H1 (cell line): ENCODE data around the gene WASF1. TPM values are rescaled to one million over a fixed set of nuclear protein-coding genes. Genes with fewer than 3 reads are reported as not detected.

Experiments used
- CTCF ChIA-PET: fragments of 300-600 bp; sonication (Branson Sonifier 250); formaldehyde crosslinking; loops from one replicate; lab custom pipeline; 2021; ENCODE audit not compliant: partially characterized antibody; lab: Charles Lee
- POLR2A ChIA-PET: fragments of 300-600 bp; sonication (Branson Sonifier 250); formaldehyde crosslinking; loops from one replicate; lab custom pipeline; 2021; ENCODE audit warnings: inconsistent platforms; ENCODE audit not compliant: partially characterized antibody; lab: Charles Lee
- DNase-seq, 2 experiments: peaks; one replicate each; pipeline versions ENCODE4 v3.0.0 to v3.0.0-alpha.2; 2010 to 2022; ENCODE audit warnings: low spot score in 2 of 2, low read depth in 1 of 2, mixed read lengths in 1 of 2
- FAIRE-seq: peaks from 2 replicates; lab custom pipeline; 2011; peaks lifted over from hg19 to GRCh38; lab: Jason Lieb, UNC
- H2AFZ ChIP-seq: 2 replicates; pipeline ENCODE4 v1.8.1; 2012; ENCODE audit warnings: low read length, inconsistent platforms
- H2AK5ac ChIP-seq: 2 replicates; pipeline ENCODE4 v1.6.1; 2013; ENCODE audit warnings: low read depth, low read length
- H2BK120ac ChIP-seq: replicated peaks from 2 replicates; pipeline ENCODE3; 2013; ENCODE audit warnings: low read depth, low read length, inconsistent platforms
- H2BK12ac ChIP-seq: 2 replicates; pipeline ENCODE4 v1.6.1; 2013; ENCODE audit warnings: low read depth, low read length
- H2BK15ac ChIP-seq: 2 replicates; pipeline ENCODE4 v1.6.1; 2013; ENCODE audit warnings: low read length
- H2BK20ac ChIP-seq: 2 replicates; pipeline ENCODE4 v1.6.1; 2013; ENCODE audit warnings: low read length
- H2BK5ac ChIP-seq: 2 replicates; pipeline ENCODE4 v1.6.1; 2013; ENCODE audit warnings: low read depth, low read length
- H3K14ac ChIP-seq: 2 replicates; pipeline ENCODE4 v1.6.1; 2013; ENCODE audit warnings: inconsistent platforms; ENCODE audit not compliant: insufficient read length
- H3K18ac ChIP-seq: 2 replicates; pipeline ENCODE4 v1.6.1; 2013; ENCODE audit warnings: low read length; ENCODE audit errors: extremely low read depth
- H3K23ac ChIP-seq: 2 replicates; pipeline ENCODE4 v1.6.1; 2013; ENCODE audit warnings: inconsistent platforms; ENCODE audit not compliant: insufficient read length
- H3K23me2 ChIP-seq: 2 replicates; pipeline ENCODE4 v1.6.1; 2013; ENCODE audit warnings: low read depth, low read length
- H3K27ac ChIP-seq: 2 replicates; pipeline ENCODE4 v1.6.1; 2011; ENCODE audit warnings: low read depth, low read length, inconsistent platforms
- H3K27me3 ChIP-seq, 4 experiments: replicated peaks in 1 of 4; 1 replicate in 1 of 4; 2 replicates in 3 of 4; pipeline versions ENCODE4 v1.6.1 to v1.8.1; 2011 to 2013; ENCODE audit warnings: low read length in 3 of 4, mild to moderate bottlenecking in 3 of 4, inconsistent platforms in 2 of 4, mixed read lengths in 2 of 4, moderate library complexity in 1 of 4; ENCODE audit not compliant: control insufficient read depth in 3 of 4, insufficient read depth in 3 of 4; ENCODE audit errors: extremely low read depth in 1 of 4
- H3K36me3 ChIP-seq, 4 experiments: 2 replicates each; pipeline versions ENCODE4 v1.6.1 to v1.8.1; 2011 to 2013; ENCODE audit warnings: mild to moderate bottlenecking in 4 of 4, low read length in 3 of 4, moderate library complexity in 2 of 4, control low read depth in 1 of 4, inconsistent platforms in 1 of 4; ENCODE audit not compliant: insufficient read depth in 4 of 4, control insufficient read depth in 2 of 4
- H3K4ac ChIP-seq: replicated peaks from 2 replicates; pipeline ENCODE3; 2013; ENCODE audit warnings: low read length, low read depth, mixed read lengths, inconsistent platforms; ENCODE audit not compliant: insufficient read length
- H3K4me1 ChIP-seq, 4 experiments: replicated peaks in 1 of 4; 1 replicate in 1 of 4; 2 replicates in 3 of 4; pipeline versions ENCODE4 v1.6.1 to v1.8.1; 2011 to 2013; ENCODE audit warnings: low read length in 3 of 4, inconsistent platforms in 2 of 4, mixed read lengths in 1 of 4; ENCODE audit not compliant: insufficient read depth in 4 of 4, control insufficient read depth in 3 of 4
- H3K4me2 ChIP-seq, 2 experiments: 2 replicates each; pipeline versions ENCODE4 v1.6.1 to v1.8.1; 2011 to 2013; ENCODE audit warnings: low read depth in 2 of 2, low read length in 2 of 2, control low read depth in 1 of 2, inconsistent platforms in 1 of 2, mild to moderate bottlenecking in 1 of 2; ENCODE audit not compliant: insufficient read depth in 1 of 2
- H3K4me3 ChIP-seq, 4 experiments: fragments of 200-600, 300-600 bp in 1 of 4; sonication (generic), shearing (Covaris generic), sonication (Bioruptor Twin) in 1 of 4; 2 replicates each; pipeline versions ENCODE4 v1.5.1 to v1.8.1; 2011 to 2016; ENCODE audit warnings: low read length in 4 of 4, low read depth in 3 of 4, control low read depth in 2 of 4, inconsistent platforms in 2 of 4, mild to moderate bottlenecking in 2 of 4, mixed read lengths in 1 of 4, moderate library complexity in 1 of 4; ENCODE audit not compliant: insufficient read depth in 2 of 4; ENCODE audit errors: extremely low read depth in 1 of 4
- H3K56ac ChIP-seq: replicated peaks from 2 replicates; pipeline ENCODE3; 2013; ENCODE audit warnings: low read depth, mild to moderate bottlenecking, mixed read lengths, low read length, inconsistent platforms; ENCODE audit not compliant: insufficient read length
- H3K79me1 ChIP-seq: 2 replicates; pipeline ENCODE4 v1.6.1; 2013; ENCODE audit warnings: low read depth, low read length, control low read depth
- H3K79me2 ChIP-seq, 2 experiments: 2 replicates each; pipeline versions ENCODE4 v1.6.1 to v1.8.1; 2012 to 2013; ENCODE audit warnings: low read length in 2 of 2, mild to moderate bottlenecking in 2 of 2, inconsistent platforms in 1 of 2; ENCODE audit not compliant: insufficient read depth in 2 of 2, control insufficient read depth in 1 of 2
- H3K9ac ChIP-seq, 4 experiments: replicated peaks in 1 of 4; 1 replicate in 1 of 4; 2 replicates in 3 of 4; pipeline versions ENCODE4 v1.6.1 to v1.8.1; 2011 to 2013; ENCODE audit warnings: low read depth in 3 of 4, low read length in 3 of 4, control low read depth in 2 of 4, mild to moderate bottlenecking in 2 of 4, moderate library complexity in 2 of 4, inconsistent platforms in 1 of 4; ENCODE audit errors: extremely low read depth in 1 of 4
- H3K9me3 ChIP-seq, 2 experiments: 2 replicates each; pipeline versions ENCODE4 v1.6.1 to v1.8.1; 2012 to 2013; ENCODE audit warnings: mild to moderate bottlenecking in 2 of 2, moderate library complexity in 2 of 2, control low read depth in 1 of 2, inconsistent platforms in 1 of 2, low read depth in 1 of 2, low read length in 1 of 2, mixed read lengths in 1 of 2; ENCODE audit not compliant: insufficient read depth in 2 of 2
- H4K20me1 ChIP-seq, 2 experiments: replicated peaks in 1 of 2; 2 replicates each; pipeline versions ENCODE3 to v1.8.1; 2011 to 2013; ENCODE audit warnings: inconsistent platforms in 2 of 2, low read length in 2 of 2, mild to moderate bottlenecking in 1 of 2; ENCODE audit not compliant: insufficient read depth in 2 of 2, control insufficient read depth in 1 of 2
- H4K5ac ChIP-seq: 2 replicates; pipeline ENCODE4 v1.6.1; 2013; ENCODE audit warnings: low read length, low read depth, mixed read lengths, inconsistent platforms; ENCODE audit not compliant: insufficient read length
- H4K8ac ChIP-seq: 2 replicates; pipeline ENCODE4 v1.8.0; 2013; ENCODE audit warnings: mild to moderate bottlenecking, moderate library complexity, low read length, inconsistent platforms; ENCODE audit not compliant: insufficient read depth; ENCODE audit errors: extremely low read depth
- H4K91ac ChIP-seq: replicated peaks from 2 replicates; pipeline ENCODE3; 2013; ENCODE audit warnings: low read length, mixed read lengths, inconsistent platforms; ENCODE audit not compliant: insufficient read length
- GABPA ChIP-seq: IDR thresholded peaks from 2 replicates; pipeline ENCODE4 v1.6.1; 2011; ENCODE audit warnings: mild to moderate bottlenecking, low read length, moderate library complexity, borderline replicate concordance; ENCODE audit not compliant: insufficient read depth
- WGBS, 2 experiments: shearing (Covaris generic) in 1 of 2; methylation state at CpG; one replicate each; pipeline versions ENCODE4 v1.1.6 to v1.1.7; 2013 to 2015; ENCODE audit warnings: low lambda C conversion rate in 2 of 2, mixed read lengths in 2 of 2, inconsistent platforms in 1 of 2, low coverage in 1 of 2, missing lambda C conversion rate in 1 of 2; ENCODE audit not compliant: insufficient replicate concordance in 2 of 2, insufficient coverage in 1 of 2, insufficient read length in 1 of 2; ENCODE audit errors: extremely low coverage in 1 of 2, missing lambda C conversion rate in 1 of 2; 5-methylcytosine and 5-hydroxymethylcytosine counted together
- polyA plus RNA-seq, 7 experiments: library from polyadenylated mRNA; depleted of rRNA in 3 of 7; stranded (reverse) in 5 of 7; unstranded in 2 of 7; fragments of >200 nt in 5 of 7; fragments of 200-250 nt in 2 of 7; gene quantifications; 1 replicate in 5 of 7; 2 replicates in 1 of 7; 4 replicates in 1 of 7; pipeline versions ENCODE4 v1.2.1 to v1.2.3, GENCODE V29; 2011 to 2013; ENCODE audit warnings: missing spikeins in 2 of 7, mixed read lengths in 2 of 7
- total RNA-seq: library from RNA; stranded (reverse); fragmentation: NEBNext Ultra II Directional; extraction: Animal tissue kit (Norgen Biotek cat#: 25700); gene quantifications from 2 replicates; pipeline ENCODE4 v1.2.1, GENCODE V29; 2021

WASF1 gene
- total and polyA plus RNA-seq, 2 of the 8 experiments (the other 6 are each of a cell fraction or from before 2014, with no cell fraction given), result 37.6 to 39.9 TPM

DNA sequence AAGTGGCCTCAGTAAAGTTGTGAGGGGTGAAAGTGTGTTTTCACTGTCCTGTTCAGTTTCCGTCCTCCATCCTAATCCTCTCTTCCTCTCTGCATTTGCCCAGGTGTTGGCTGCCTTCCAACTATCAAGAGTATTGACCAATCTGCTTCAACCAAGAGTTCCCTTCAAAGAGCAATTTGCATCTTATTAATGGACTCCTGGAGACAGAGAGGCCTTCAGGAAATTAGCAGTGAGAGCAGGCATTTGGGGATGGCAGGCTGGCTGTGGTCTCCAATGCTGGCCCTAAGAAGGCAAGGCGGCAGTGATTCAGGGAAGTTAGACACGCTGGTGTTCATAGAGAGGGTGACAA, 124.1 kb downstream of the WASF1 start:
- no peak for FAIRE-seq
- peak overlapping the region; percentile 91 for H2AFZ ChIP-seq
- H2BK15ac ChIP-seq, result no peak overlapping the region
- no peak overlapping the region for H2BK12ac ChIP-seq
- TF ChIP-seq GABPA, result no peak
- TF ChIP-seq, all 59 proteins: peak for 0
- no peak overlapping the region for H4K8ac ChIP-seq
- H2BK5ac ChIP-seq, result no peak overlapping the region
- no peak overlapping the region for H3K18ac ChIP-seq
- no peaks in the 10 kb centered on the region for H3K36me3 ChIP-seq
- no peak overlapping the region for H3K4me3 ChIP-seq
- H2AK5ac ChIP-seq, result no peak overlapping the region
- H4K91ac ChIP-seq, result no peak overlapping the region
- ChIA-PET POLR2A (interaction anchor here (1.3 kb wide), 1 partner anchor 24 kb away, joined by 3 read pairs; no protein-coding TSS in a partner anchor), CTCF (interaction anchor here (1.5 to 5.0 kb wide), 7 partner anchors 12 to 528 kb away, joined by 5 to 49 read pairs (median 29); no protein-coding TSS in a partner anchor)
- H3K4ac ChIP-seq, result no peak overlapping the region
- H3K23me2 ChIP-seq, result no peaks in the 10 kb centered on the region
- no peaks in the 10 kb centered on the region for H3K79me2 ChIP-seq
- H4K20me1 ChIP-seq, result no peaks in the 10 kb centered on the region
- no peak overlapping the region for H3K27ac ChIP-seq
- H2BK20ac ChIP-seq, result no peak overlapping the region
- no peak overlapping the region for H3K14ac ChIP-seq
- 75% methylated on average over 3 of the region's 3 CpGs; no CpG with 5 or more reads in 1 of the 2 experiments for WGBS, 2 experiments
- no peak overlapping the region for H2BK120ac ChIP-seq
- H3K9me3 ChIP-seq, result no peaks in the 10 kb centered on the region
- H3K4me1 ChIP-seq, result peaks cover 0 to 3% (median 0%) of the 10 kb centered on the region in 4 experiments; a peak in 1 of 7 replicates
- no peak overlapping the region for H3K4me2 ChIP-seq
- H3K9ac ChIP-seq, result no peak overlapping the region
- H3K79me1 ChIP-seq, result no peaks in the 10 kb centered on the region
- no peak overlapping the region for H3K23ac ChIP-seq
- H3K56ac ChIP-seq, result no peak overlapping the region
- DNase-seq, result no peak
- no peaks in the 10 kb centered on the region for H3K27me3 ChIP-seq
- no peak overlapping the region for H4K5ac ChIP-seq
